ENCODE data around the gene ERC2. TPM values are rescaled to one million over a fixed set of nuclear protein-coding genes. Genes with fewer than 3 reads are reported as not detected.

ERC2 gene
- total RNA-seq, 2 donors from 2014 or later: 1.2 TPM; not detected in 1

- no peaks in the 10 kb centered on the region for H3K9me3 ChIP-seq
- no peaks in the 10 kb centered on the region for H3K4me1 ChIP-seq (ENCODE audit: control insufficient read depth in 1 of 2, low read depth in 2 of 2)
- no peaks in the 10 kb centered on the region for H3K27me3 ChIP-seq (replicated peaks; ENCODE audit: insufficient read depth)
- DNase-seq (ENCODE audit: low spot score): no peak
- no peak for ATAC-seq (ENCODE audit: insufficient number of reproducible peaks, low FRiP score, low read depth)
- H3K27ac ChIP-seq: no peak overlapping the region
- H3K4me3 ChIP-seq: no peak overlapping the region
- no peaks in the 10 kb centered on the region for H3K36me3 ChIP-seq
- TF ChIP-seq, protein P1, sequence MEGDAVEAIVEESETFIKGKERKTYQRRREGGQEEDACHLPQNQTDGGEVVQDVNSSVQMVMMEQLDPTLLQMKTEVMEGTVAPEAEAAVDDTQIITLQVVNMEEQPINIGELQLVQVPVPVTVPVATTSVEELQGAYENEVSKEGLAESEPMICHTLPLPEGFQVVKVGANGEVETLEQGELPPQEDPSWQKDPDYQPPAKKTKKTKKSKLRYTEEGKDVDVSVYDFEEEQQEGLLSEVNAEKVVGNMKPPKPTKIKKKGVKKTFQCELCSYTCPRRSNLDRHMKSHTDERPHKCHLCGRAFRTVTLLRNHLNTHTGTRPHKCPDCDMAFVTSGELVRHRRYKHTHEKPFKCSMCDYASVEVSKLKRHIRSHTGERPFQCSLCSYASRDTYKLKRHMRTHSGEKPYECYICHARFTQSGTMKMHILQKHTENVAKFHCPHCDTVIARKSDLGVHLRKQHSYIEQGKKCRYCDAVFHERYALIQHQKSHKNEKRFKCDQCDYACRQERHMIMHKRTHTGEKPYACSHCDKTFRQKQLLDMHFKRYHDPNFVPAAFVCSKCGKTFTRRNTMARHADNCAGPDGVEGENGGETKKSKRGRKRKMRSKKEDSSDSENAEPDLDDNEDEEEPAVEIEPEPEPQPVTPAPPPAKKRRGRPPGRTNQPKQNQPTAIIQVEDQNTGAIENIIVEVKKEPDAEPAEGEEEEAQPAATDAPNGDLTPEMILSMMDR (IDR thresholded peaks at IDR 0.05): no peak
Measured at GRCh38 chr3:55698831-55699230, 769.4 kb downstream of the ERC2 start.

GRCh38 chr3:55697177-55697865, 770.9 kb downstream of the ERC2 start:
- TF ChIP-seq, protein P1 (IDR thresholded peaks at IDR 0.05): no peak
- H3K36me3 ChIP-seq: no peaks in the 10 kb centered on the region
- no peak for DNase-seq (ENCODE audit: low spot score)
- H3K9me3 ChIP-seq: no peaks in the 10 kb centered on the region
- no peak for ATAC-seq (ENCODE audit: insufficient number of reproducible peaks, low FRiP score, low read depth)
- no peak overlapping the region for H3K4me3 ChIP-seq
- no peaks in the 10 kb centered on the region for H3K4me1 ChIP-seq (ENCODE audit: control insufficient read depth in 1 of 2, low read depth in 2 of 2)
- no peak overlapping the region for H3K27ac ChIP-seq
- no peaks in the 10 kb centered on the region for H3K27me3 ChIP-seq (replicated peaks; ENCODE audit: insufficient read depth)

- ATAC-seq (ENCODE audit: insufficient number of reproducible peaks, low FRiP score, low read depth) (no peak), DNase-seq (ENCODE audit: low spot score) (no peak)
- no peak overlapping the region for H3K27ac ChIP-seq
- H3K36me3 ChIP-seq: no peaks in the 10 kb centered on the region
- H3K4me1 ChIP-seq (ENCODE audit: control insufficient read depth in 1 of 2, low read depth in 2 of 2): no peaks in the 10 kb centered on the region
- H3K9me3 ChIP-seq: no peaks in the 10 kb centered on the region
- no peaks in the 10 kb centered on the region for H3K27me3 ChIP-seq (replicated peaks; ENCODE audit: insufficient read depth)
- TF ChIP-seq, protein P1 (IDR thresholded peaks at IDR 0.05): no peak
- no peak overlapping the region for H3K4me3 ChIP-seq
Measured at GRCh38 chr3:55692957-55693558, 775.2 kb downstream of the ERC2 start.

DNA sequence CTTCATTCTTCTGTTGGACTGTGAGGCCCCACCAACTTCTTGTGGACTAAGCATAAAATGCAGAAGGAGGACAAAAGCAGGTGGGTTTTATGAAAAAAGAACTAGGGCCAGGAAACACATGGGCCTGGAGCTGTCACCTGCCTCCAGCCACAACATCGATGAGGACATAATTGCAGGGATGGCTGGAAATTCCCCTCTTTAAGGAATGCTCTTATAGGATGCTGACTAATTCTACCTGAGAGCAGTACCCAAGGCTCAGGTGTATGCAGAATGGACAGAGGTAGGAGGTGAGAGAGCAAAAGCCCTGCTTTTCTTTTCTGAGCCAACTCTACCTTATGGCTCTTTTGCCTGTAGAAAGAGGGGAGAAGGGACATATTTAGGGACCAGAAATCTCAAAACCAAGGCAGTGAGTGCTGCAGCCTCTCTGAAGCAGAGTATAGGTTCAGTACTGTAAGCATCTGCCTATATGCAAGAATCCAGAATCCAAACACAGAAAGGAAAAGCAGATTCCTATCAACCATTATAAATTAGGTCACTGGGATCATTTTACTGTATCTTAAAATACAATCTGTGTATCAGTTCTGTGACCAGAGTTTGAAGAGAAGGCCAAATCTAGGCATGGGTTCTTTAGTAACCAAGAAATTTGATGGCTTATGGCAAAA, 775.8 kb downstream of the ERC2 start:
- H3K9me3 ChIP-seq: no peaks in the 10 kb centered on the region
- TF ChIP-seq, protein P1 (IDR thresholded peaks at IDR 0.05): no peak
- no peak overlapping the region for H3K4me3 ChIP-seq
- no peaks in the 10 kb centered on the region for H3K4me1 ChIP-seq (ENCODE audit: control insufficient read depth in 1 of 2, low read depth in 2 of 2)
- no peak overlapping the region for H3K27ac ChIP-seq
- ATAC-seq (ENCODE audit: insufficient number of reproducible peaks, low FRiP score, low read depth) (no peak), DNase-seq (ENCODE audit: low spot score) (no peak)
- no peaks in the 10 kb centered on the region for H3K36me3 ChIP-seq
- H3K27me3 ChIP-seq (replicated peaks; ENCODE audit: insufficient read depth): no peaks in the 10 kb centered on the region

DNA sequence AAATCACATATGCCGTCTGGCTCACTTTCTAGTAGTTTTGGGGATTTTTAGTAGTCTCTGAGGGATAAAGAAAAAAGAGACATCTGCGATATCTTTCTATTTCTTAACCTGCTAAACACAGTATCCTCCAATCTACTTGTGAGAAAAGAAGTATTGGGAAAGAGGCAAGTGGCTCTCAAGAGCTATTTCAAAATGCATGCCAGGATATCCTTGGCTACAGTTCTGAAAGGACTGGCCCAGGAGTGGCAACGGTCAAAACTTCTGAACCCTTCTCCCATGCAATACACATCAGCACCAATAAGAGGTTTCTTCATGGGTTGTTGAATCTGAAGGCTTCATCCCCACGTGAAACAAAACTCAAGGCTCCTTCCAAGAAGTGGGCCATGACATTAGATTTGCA, 777.1 kb downstream of the ERC2 start:
- TF ChIP-seq, protein P1 (IDR thresholded peaks at IDR 0.05): no peak
- H3K4me1 ChIP-seq (ENCODE audit: control insufficient read depth in 1 of 2, low read depth in 2 of 2): no peaks in the 10 kb centered on the region
- H3K27me3 ChIP-seq (replicated peaks; ENCODE audit: insufficient read depth): no peaks in the 10 kb centered on the region
- H3K36me3 ChIP-seq: no peaks in the 10 kb centered on the region
- ATAC-seq (ENCODE audit: insufficient number of reproducible peaks, low FRiP score, low read depth) (no peak), DNase-seq (ENCODE audit: low spot score) (no peak)
- H3K27ac ChIP-seq: no peak overlapping the region
- H3K4me3 ChIP-seq: no peak overlapping the region
- no peaks in the 10 kb centered on the region for H3K9me3 ChIP-seq
